CD8-positive, alpha-beta memory T cell (primary cell): Measurements from ENCODE around the gene OBSL1. TPM values are rescaled to one million over a fixed set of nuclear protein-coding genes. Genes with fewer than 3 reads are reported as not detected.

Experiments
- CTCF ChIA-PET: fragments of 350-600 bp; sonication (Branson Sonifier 250); formaldehyde crosslinking; loops from one replicate; lab custom pipeline; 2021; ENCODE audit warnings: antibody characterized with exemption; lab: Charles Lee
- POLR2A ChIA-PET: fragments of 350-600 bp; sonication (Branson Sonifier 250); formaldehyde crosslinking; loops from one replicate; lab custom pipeline; 2021; ENCODE audit warnings: antibody characterized with exemption; lab: Charles Lee
- DNase-seq, 5 donors: peaks; one replicate each; pipeline versions ENCODE4 v3.0.0 to v3.0.0-alpha.2; 2020 to 2022; ENCODE audit warnings: mixed read lengths in 1 of 5
- H3K27ac ChIP-seq: one replicate; pipeline ENCODE4 v1.7.0; 2013; ENCODE audit warnings: low read depth, mild to moderate bottlenecking, low read length, moderate library complexity
- H3K27me3 ChIP-seq: 2 replicates; pipeline ENCODE4 v1.7.0; 2013; ENCODE audit warnings: low read length, mild to moderate bottlenecking; ENCODE audit not compliant: insufficient read depth, poor library complexity, severe bottlenecking
- H3K36me3 ChIP-seq: 2 replicates; pipeline ENCODE4 v1.7.0; 2013; ENCODE audit warnings: mild to moderate bottlenecking, low read length, moderate library complexity; ENCODE audit not compliant: insufficient read depth
- H3K4me1 ChIP-seq: 2 replicates; pipeline ENCODE4 v1.7.0; 2013; ENCODE audit warnings: mild to moderate bottlenecking, low read length, moderate library complexity; ENCODE audit not compliant: insufficient read depth
- H3K4me3 ChIP-seq: 2 replicates; pipeline ENCODE4 v1.7.0; 2013; ENCODE audit warnings: mild to moderate bottlenecking, low read length
- H3K9me3 ChIP-seq: 2 replicates; pipeline ENCODE4 v1.7.0; 2013; ENCODE audit warnings: mild to moderate bottlenecking, low read length
- H3K27ac Mint-ChIP-seq, 8 donors: one replicate each; pipeline ENCODE4 v1.8.0; 2020 to 2021; ENCODE audit warnings: mixed read lengths in 8 of 8, mild to moderate bottlenecking in 6 of 8, inconsistent platforms in 3 of 8, moderate library complexity in 3 of 8
- H3K27me3 Mint-ChIP-seq, 2 donors: one replicate each; pipeline ENCODE4 v1.8.0; 2020 to 2021; ENCODE audit warnings: mixed read lengths in 2 of 2, mild to moderate bottlenecking in 1 of 2, moderate library complexity in 1 of 2
- H3K36me3 Mint-ChIP-seq, 3 donors: one replicate each; pipeline ENCODE4 v1.8.0; 2020 to 2021; ENCODE audit warnings: mixed read lengths in 3 of 3, inconsistent platforms in 1 of 3, mild to moderate bottlenecking in 1 of 3
- H3K4me1 Mint-ChIP-seq, 3 donors: one replicate each; pipeline ENCODE4 v1.8.0; 2020 to 2021; ENCODE audit warnings: mixed read lengths in 3 of 3, inconsistent platforms in 1 of 3, mild to moderate bottlenecking in 1 of 3
- H3K4me3 Mint-ChIP-seq, 7 donors: one replicate each; pipeline ENCODE4 v1.8.0; 2020 to 2021; ENCODE audit warnings: mixed read lengths in 7 of 7, mild to moderate bottlenecking in 6 of 7, moderate library complexity in 4 of 7, inconsistent platforms in 2 of 7
- H3K9me3 Mint-ChIP-seq, 5 donors: one replicate each; pipeline ENCODE4 v1.8.0; 2020 to 2022; ENCODE audit warnings: mixed read lengths in 5 of 5, mild to moderate bottlenecking in 3 of 5, moderate library complexity in 2 of 5, inconsistent platforms in 1 of 5
- polyA plus RNA-seq: library from polyadenylated mRNA; unstranded; fragments of 300-500 nt; fragmentation: Illumina TruSeq; gene quantifications from one replicate; pipeline ENCODE4 v1.2.3, GENCODE V29; 2021
- total RNA-seq, 2 experiments: library from RNA; stranded (reverse); gene quantifications; one replicate each; pipeline ENCODE4 v1.2.3, GENCODE V29; 2021

OBSL1 gene
- total and polyA plus RNA-seq, 3 experiments from 2014 or later = 0.48 to 0.69 TPM; not detected in 1

GRCh38 chr2:219522111-219523030 lies 49.0 kb downstream of the OBSL1 start:
- Histone ChIP-seq H3K4me3 (no peak overlapping the region), H3K4me1 (peaks cover 4% of the 10 kb centered on the region), H3K27me3 (peaks cover 28% of the 10 kb centered on the region), H3K27ac (peak overlapping the region; percentile 51), H3K9me3 (no peaks in the 10 kb centered on the region), H3K36me3 (no peaks in the 10 kb centered on the region)
- CTCF ChIA-PET = interaction anchor here (1.1 to 4.8 kb wide), 3 partner anchors 8 to 119 kb away, joined by 3 to 37 read pairs (median 4); no protein-coding TSS in a partner anchor
- Mint-ChIP-seq H3K4me1 (peaks cover 9 to 14% (median 14%) of the 10 kb centered on the region in 3 donors), H3K27ac (no peak overlapping the region), H3K4me3 (peak overlapping the region in 3 of 7 donors; percentile 12 to 59 (median 46)), H3K27me3 (peaks cover 56 to 86% of the 10 kb centered on the region in 2 donors), H3K36me3 (peaks cover 0 to 4% (median 0%) of the 10 kb centered on the region in 3 donors), H3K9me3 (no peaks in the 10 kb centered on the region)
- DNase-seq = no peak
- POLR2A ChIA-PET = no interaction called here

- no peaks in the 10 kb centered on the region for H3K9me3 Mint-ChIP-seq
- H3K27me3 Mint-ChIP-seq = peaks cover 67 to 88% of the 10 kb centered on the region in 2 donors
- no peak overlapping the region for H3K27ac Mint-ChIP-seq
- H3K4me1 ChIP-seq = peaks cover 4% of the 10 kb centered on the region
- no peaks in the 10 kb centered on the region for H3K36me3 ChIP-seq
- H3K4me3 Mint-ChIP-seq = peak overlapping the region in 2 of 7 donors; percentile 24 to 75
- no peak for DNase-seq
- H3K9me3 ChIP-seq = no peaks in the 10 kb centered on the region
- peaks cover 0 to 4% (median 0%) of the 10 kb centered on the region in 3 donors for H3K36me3 Mint-ChIP-seq
- H3K4me3 ChIP-seq = no peak overlapping the region
- H3K4me1 Mint-ChIP-seq = peaks cover 9 to 14% (median 14%) of the 10 kb centered on the region in 3 donors
- POLR2A ChIA-PET = no interaction called here
- CTCF ChIA-PET = interaction anchor here (0.6 to 4.8 kb wide), 6 partner anchors 9 to 118 kb away, joined by 3 to 37 read pairs (median 3); a partner anchor contains a TSS
- H3K27ac ChIP-seq = peak overlapping the region; percentile 51
- H3K27me3 ChIP-seq = peaks cover 26% of the 10 kb centered on the region
Measured at GRCh38 chr2:219521066-219521880, 50.1 kb downstream of the OBSL1 start.

GRCh38 chr2:219520079-219520478 lies 51.3 kb downstream of the OBSL1 start:
- peaks cover 0 to 4% (median 0%) of the 10 kb centered on the region in 3 donors for H3K36me3 Mint-ChIP-seq
- Histone ChIP-seq H3K4me1 (peaks cover 4% of the 10 kb centered on the region), H3K27ac (peak overlapping the region; percentile 16), H3K4me3 (no peak overlapping the region), H3K9me3 (no peaks in the 10 kb centered on the region), H3K36me3 (no peaks in the 10 kb centered on the region), H3K27me3 (peaks cover 21% of the 10 kb centered on the region)
- POLR2A ChIA-PET = no interaction called here
- H3K27me3 Mint-ChIP-seq = peaks cover 67 to 88% of the 10 kb centered on the region in 2 donors
- peaks cover 9 to 17% (median 14%) of the 10 kb centered on the region in 3 donors for H3K4me1 Mint-ChIP-seq
- peaks cover 0 to 2% (median 0%) of the 10 kb centered on the region in 5 donors for H3K9me3 Mint-ChIP-seq
- peak overlapping the region in 1 of 8 donors; percentile 45 for H3K27ac Mint-ChIP-seq
- DNase-seq = no peak
- CTCF ChIA-PET = interaction anchor here (1.0 to 4.8 kb wide), 4 partner anchors 11 to 25 kb away, joined by 3 to 37 read pairs (median 4); a partner anchor contains a TSS
- H3K4me3 Mint-ChIP-seq = no peak overlapping the region

- Mint-ChIP-seq H3K27me3 (peaks cover 64 to 86% of the 10 kb centered on the region in 2 donors), H3K4me3 (no peak overlapping the region), H3K9me3 (peaks cover 0 to 2% (median 0%) of the 10 kb centered on the region in 5 donors), H3K36me3 (peaks cover 0 to 4% (median 0%) of the 10 kb centered on the region in 3 donors), H3K4me1 (peaks cover 9 to 20% (median 14%) of the 10 kb centered on the region in 3 donors), H3K27ac (peak overlapping the region in 1 of 8 donors; percentile 34)
- H3K4me1 ChIP-seq = peaks cover 4% of the 10 kb centered on the region
- no peaks in the 10 kb centered on the region for H3K9me3 ChIP-seq
- H3K27ac ChIP-seq = no peak overlapping the region
- no peak for DNase-seq
- no peak overlapping the region for H3K4me3 ChIP-seq
- ChIA-PET CTCF (interaction anchor here (0.6 to 4.8 kb wide), 4 partner anchors 11 to 117 kb away, joined by 3 to 37 read pairs (median 4); no protein-coding TSS in a partner anchor), POLR2A (no interaction called here)
- H3K27me3 ChIP-seq = peaks cover 17% of the 10 kb centered on the region
- H3K36me3 ChIP-seq = no peaks in the 10 kb centered on the region
Measured at GRCh38 chr2:219519526-219519916, 51.8 kb downstream of the OBSL1 start.

- no peaks in the 10 kb centered on the region for H3K4me1 ChIP-seq
- peaks cover 10% of the 10 kb centered on the region for H3K27me3 ChIP-seq
- no peaks in the 10 kb centered on the region for H3K9me3 ChIP-seq
- Mint-ChIP-seq H3K4me3 (no peak overlapping the region), H3K27ac (no peak overlapping the region), H3K36me3 (peaks cover 0 to 4% (median 0%) of the 10 kb centered on the region in 3 donors), H3K4me1 (peaks cover 13 to 27% (median 18%) of the 10 kb centered on the region in 3 donors), H3K9me3 (peaks cover 0 to 2% (median 0%) of the 10 kb centered on the region in 5 donors), H3K27me3 (peaks cover 61 to 86% of the 10 kb centered on the region in 2 donors)
- H3K27ac ChIP-seq = peak overlapping the region; percentile 31
- POLR2A ChIA-PET = no interaction called here
- no peak overlapping the region for H3K4me3 ChIP-seq
- CTCF ChIA-PET = interaction anchor here (4.8 kb wide), 1 partner anchor 12 kb away, joined by 37 read pairs; no protein-coding TSS in a partner anchor
- H3K36me3 ChIP-seq = no peaks in the 10 kb centered on the region
- no peak for DNase-seq
Measured at GRCh38 chr2:219517954-219518778, 53.2 kb downstream of the OBSL1 start.

GRCh38 chr2:219516888-219517287 lies 54.5 kb downstream of the OBSL1 start:
- ChIA-PET CTCF (no interaction called here), POLR2A (no interaction called here)
- Mint-ChIP-seq H3K36me3 (peaks cover 0 to 4% (median 0%) of the 10 kb centered on the region in 3 donors), H3K4me1 (peaks cover 13 to 29% (median 13%) of the 10 kb centered on the region in 3 donors), H3K9me3 (peaks cover 0 to 2% (median 0%) of the 10 kb centered on the region in 5 donors), H3K4me3 (no peak overlapping the region), H3K27ac (no peak overlapping the region), H3K27me3 (peaks cover 65 to 90% of the 10 kb centered on the region in 2 donors)
- no peaks in the 10 kb centered on the region for H3K9me3 ChIP-seq
- H3K4me1 ChIP-seq = no peaks in the 10 kb centered on the region
- peaks cover 12% of the 10 kb centered on the region for H3K27me3 ChIP-seq
- DNase-seq = no peak
- peak overlapping the region; percentile 47 for H3K27ac ChIP-seq
- H3K36me3 ChIP-seq = no peaks in the 10 kb centered on the region
- no peak overlapping the region for H3K4me3 ChIP-seq
